ENCODE measurements around the gene COPS7B.

DNA sequence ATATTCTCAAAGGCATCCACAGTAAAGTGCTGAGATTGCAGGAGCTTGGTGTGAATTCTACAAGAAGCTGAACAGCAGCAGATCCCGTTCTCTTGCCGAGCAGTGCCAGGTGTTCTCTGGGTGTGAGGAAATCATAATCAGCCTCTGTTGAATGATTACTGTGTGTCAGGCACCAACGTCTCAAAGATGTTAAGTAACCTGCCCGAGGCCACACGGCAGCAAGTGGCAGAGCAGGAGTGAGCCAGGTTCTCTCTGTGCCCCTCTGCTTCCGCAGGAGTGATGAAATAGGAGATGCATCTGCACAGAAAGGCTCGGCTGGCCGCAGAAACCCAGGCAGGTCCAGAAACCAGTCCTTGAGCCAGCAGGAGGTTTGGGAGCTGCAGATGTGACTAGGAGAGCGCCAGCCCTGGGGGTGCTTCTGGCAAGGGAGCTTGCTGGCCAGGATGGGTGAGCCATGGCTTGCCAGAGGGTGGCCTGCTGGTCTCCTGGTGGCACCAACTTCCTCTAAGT is 68.4 kb downstream of the COPS7B start:
- TF ChIP-seq, protein P1, sequence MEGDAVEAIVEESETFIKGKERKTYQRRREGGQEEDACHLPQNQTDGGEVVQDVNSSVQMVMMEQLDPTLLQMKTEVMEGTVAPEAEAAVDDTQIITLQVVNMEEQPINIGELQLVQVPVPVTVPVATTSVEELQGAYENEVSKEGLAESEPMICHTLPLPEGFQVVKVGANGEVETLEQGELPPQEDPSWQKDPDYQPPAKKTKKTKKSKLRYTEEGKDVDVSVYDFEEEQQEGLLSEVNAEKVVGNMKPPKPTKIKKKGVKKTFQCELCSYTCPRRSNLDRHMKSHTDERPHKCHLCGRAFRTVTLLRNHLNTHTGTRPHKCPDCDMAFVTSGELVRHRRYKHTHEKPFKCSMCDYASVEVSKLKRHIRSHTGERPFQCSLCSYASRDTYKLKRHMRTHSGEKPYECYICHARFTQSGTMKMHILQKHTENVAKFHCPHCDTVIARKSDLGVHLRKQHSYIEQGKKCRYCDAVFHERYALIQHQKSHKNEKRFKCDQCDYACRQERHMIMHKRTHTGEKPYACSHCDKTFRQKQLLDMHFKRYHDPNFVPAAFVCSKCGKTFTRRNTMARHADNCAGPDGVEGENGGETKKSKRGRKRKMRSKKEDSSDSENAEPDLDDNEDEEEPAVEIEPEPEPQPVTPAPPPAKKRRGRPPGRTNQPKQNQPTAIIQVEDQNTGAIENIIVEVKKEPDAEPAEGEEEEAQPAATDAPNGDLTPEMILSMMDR (IDR thresholded peaks at IDR 0.05; ENCODE audit: borderline replicate concordance, extremely low read depth, low read length, poor library complexity, severe bottlenecking): no peak
- TF ChIP-seq EZH2 (IDR thresholded peaks at IDR 0.05; ENCODE audit: borderline replicate concordance, low read depth, low read length, severe bottlenecking): no peak

All from DND-41 (cell line).